Measurements from ENCODE around the gene APC. TPM values are rescaled to one million over a fixed set of nuclear protein-coding genes. Genes with fewer than 3 reads are reported as not detected.

Gene APC
- polyA plus RNA-seq, 4 donors = 30.3 to 33.5 (median 32.0) TPM

DNA sequence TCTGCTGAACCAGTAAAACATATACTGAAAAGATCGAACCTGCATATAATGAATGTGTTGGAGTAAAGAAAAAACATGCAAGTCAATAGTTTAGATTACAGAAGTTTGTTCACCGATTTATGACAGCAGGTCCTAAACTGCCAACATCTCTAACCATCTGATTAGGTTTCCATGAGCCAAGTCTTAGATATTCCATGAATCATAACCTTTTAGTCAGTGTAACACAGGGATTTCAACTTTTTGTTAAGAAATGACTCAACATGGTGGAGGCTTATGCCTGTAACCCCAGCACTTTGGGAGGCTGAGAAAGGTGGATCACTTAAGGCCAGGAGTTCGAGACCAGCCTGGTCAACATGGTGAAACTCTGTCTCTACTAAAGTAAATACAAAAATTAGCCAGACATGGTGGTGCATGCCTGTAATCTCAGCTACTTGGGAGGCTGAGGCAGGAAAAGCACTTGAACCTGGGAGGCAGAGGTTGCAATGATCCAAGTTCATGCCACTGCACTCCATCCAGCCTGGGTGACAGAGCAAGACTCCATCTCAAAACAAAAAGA lies 38.7 kb downstream of the APC start:
- no peak for DNase-seq (ENCODE audit: low read depth in 4 of 4, low spot score in 2 of 4)

GRCh38 chr5:112779531-112779930 lies 41.8 kb downstream of the APC start:
- DNase-seq (ENCODE audit: low read depth in 4 of 4, low spot score in 2 of 4) = no peak

DNA sequence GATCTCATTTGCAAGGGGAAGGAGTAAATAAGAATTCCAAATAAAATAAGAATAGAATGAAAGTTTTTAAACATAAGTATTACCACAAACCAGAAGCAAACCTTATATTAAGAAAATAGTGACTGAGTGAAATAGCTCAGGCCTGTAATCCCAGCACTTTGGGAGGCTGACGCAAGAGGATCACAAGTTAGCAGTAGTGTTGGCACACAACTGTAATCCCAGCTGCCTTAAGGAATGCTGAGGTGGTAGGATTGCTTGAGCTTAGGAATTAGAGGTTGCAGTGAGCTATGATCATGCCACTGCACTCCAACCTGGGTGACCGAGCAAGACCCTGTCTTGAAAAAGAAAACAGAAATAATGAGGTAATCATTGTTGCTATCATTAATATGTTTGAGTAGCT lies 47.0 kb downstream of the APC start:
- no peak for DNase-seq (ENCODE audit: low read depth in 4 of 4, low spot score in 2 of 4)

- DNase-seq (ENCODE audit: low read depth in 4 of 4, low spot score in 2 of 4) = no peak
Observed at GRCh38 chr5:112787261-112787660, 49.6 kb downstream of the APC start.

DNA sequence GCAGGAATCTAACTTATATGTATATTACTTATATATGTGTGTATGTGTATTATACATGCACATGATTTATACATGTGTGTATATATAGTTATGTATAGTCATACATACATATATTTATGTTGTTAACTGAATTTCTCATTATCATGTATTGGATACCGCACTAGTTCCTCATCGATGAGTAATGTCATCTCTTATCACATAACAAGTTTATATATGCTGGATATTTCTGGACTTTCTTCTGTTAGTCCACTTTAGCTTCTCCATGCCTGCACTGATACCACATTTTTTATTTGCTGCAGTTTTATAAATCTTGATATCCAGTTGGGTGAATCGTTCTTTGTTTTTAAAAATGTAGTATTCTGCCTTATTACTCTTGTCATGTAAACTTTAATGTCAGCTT lies 50.2 kb downstream of the APC start:
- no peak for DNase-seq (ENCODE audit: low read depth in 4 of 4, low spot score in 2 of 4)

- DNase-seq (ENCODE audit: low read depth in 4 of 4, low spot score in 2 of 4) = no peak
Observed at GRCh38 chr5:112793201-112793600, 55.5 kb downstream of the APC start.

DNA sequence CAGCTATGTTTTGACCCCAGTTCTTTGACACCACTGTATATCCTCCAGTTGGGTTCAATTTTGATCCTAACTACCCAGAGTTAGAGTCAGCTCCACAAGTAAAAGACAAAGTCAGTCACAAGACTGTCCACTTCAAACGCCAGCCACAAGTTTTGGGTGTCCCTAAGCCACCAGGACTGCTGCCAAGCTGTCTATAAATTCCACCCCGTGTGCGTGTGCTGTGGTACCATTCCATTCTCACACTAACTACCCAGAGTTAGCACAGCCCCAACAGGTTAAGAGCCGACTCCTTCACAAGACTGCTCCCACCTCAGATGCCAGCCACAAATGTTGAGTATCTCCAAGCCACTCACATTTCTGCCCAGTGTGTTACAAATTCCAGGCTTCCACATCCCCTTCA lies 56.7 kb downstream of the APC start:
- DNase-seq (ENCODE audit: low read depth in 4 of 4, low spot score in 2 of 4) = no peak

DNA sequence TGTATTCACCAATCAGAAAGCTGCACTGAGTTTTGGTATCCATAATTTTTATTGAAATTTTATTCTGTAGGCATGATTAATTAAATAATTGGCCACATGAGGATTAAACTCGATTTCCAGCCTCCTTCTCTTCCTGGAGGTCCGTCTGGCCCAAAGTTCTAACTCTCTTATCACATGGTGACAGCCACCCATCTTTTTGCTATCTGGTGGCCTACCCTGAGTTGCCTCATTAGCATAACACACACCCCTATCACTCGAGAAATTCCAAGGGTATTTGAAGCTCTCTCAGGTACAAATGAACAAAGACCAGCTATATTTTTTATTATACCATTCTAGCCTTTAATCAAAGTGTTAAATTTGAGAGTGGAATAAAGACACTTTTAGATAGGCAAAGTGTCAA lies 57.7 kb downstream of the APC start:
- no peak for DNase-seq (ENCODE audit: low read depth in 4 of 4, low spot score in 2 of 4)

- no peak for DNase-seq (ENCODE audit: low read depth in 4 of 4, low spot score in 2 of 4)
Observed at GRCh38 chr5:112795944-112796678, 58.4 kb downstream of the APC start.

GRCh38 chr5:112799661-112800060 lies 62.0 kb downstream of the APC start:
- no peak for DNase-seq (ENCODE audit: low read depth in 4 of 4, low spot score in 2 of 4)

- DNase-seq (ENCODE audit: low read depth in 4 of 4, low spot score in 2 of 4) = no peak
Observed at GRCh38 chr5:112800891-112801290, 63.2 kb downstream of the APC start.

GRCh38 chr5:112811023-112811422 lies 73.3 kb downstream of the APC start:
- no peak for DNase-seq (ENCODE audit: low read depth in 4 of 4, low spot score in 2 of 4)

- DNase-seq (ENCODE audit: low read depth in 4 of 4, low spot score in 2 of 4) = no peak
Observed at GRCh38 chr5:112812549-112812948, 74.9 kb downstream of the APC start.

- no peak for DNase-seq (ENCODE audit: low read depth in 4 of 4, low spot score in 2 of 4)
Observed at GRCh38 chr5:112820246-112820645, 82.6 kb downstream of the APC start.

- no peak for DNase-seq (ENCODE audit: low read depth in 4 of 4, low spot score in 2 of 4)
Observed at GRCh38 chr5:112822456-112822855, 84.8 kb downstream of the APC start.

GRCh38 chr5:112823181-112823580 lies 85.5 kb downstream of the APC start:
- no peak for DNase-seq (ENCODE audit: low read depth in 4 of 4, low spot score in 2 of 4)

- no peak for DNase-seq (ENCODE audit: low read depth in 4 of 4, low spot score in 2 of 4)
Observed at GRCh38 chr5:112823656-112824055, 86.0 kb downstream of the APC start.

DNA sequence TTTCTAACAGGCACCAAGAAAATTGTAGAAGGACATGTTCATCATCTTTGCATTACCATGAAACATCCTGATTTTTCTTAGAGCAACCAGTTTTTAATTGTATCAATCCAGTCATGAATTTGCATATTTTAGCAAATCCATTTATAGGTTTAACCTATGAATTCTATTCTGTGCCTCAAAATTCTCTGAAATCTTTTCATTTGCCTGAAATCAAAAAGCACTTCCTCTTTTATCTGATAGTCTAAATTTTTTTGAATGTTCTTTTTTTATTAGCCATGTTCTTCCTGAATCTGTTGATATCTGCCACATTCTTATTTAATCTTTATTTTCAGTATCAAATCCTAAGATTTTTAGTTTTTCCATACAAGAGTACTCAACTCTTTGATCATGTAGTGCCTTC lies 86.5 kb downstream of the APC start:
- no peak for DNase-seq (ENCODE audit: low read depth in 4 of 4, low spot score in 2 of 4)

DNA sequence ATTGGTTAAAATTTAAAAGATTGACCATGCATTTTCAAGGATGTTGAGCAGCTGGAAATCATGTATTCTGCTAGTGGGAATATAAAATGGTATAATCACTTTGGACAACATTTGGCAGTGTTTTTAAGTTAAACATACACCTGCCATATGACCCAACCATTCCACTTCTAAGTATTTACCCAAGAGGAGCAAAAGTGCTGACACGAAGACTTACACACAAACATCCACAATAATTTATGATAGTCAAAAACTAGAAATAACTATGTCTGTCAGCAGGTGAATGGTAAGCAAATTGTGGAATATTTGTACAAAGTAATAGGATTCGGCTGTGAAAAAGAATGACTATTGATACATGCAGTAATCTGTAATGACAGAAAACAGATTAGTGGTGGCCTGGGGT lies 92.7 kb downstream of the APC start:
- no peak for DNase-seq (ENCODE audit: low read depth in 4 of 4, low spot score in 2 of 4)

DNA sequence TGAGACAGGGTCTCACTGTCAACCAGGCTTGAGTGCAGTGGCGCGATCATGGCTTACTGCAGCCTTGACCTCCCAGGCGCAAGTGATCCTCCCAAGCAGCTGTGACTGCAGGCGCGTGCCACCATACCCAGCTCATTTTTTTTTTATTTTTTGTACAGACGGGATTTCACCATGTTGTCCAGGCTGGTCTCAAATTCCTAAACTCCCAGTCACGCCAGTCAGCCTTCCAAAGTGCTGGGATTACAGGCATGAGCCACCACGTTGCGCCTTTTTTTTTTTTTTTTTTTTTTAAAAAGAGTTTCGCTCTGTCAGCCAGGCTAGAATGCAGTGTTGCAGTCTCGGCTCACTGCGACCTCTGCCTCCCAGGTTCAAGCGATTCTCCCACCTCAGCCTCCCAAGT lies 96.3 kb downstream of the APC start:
- no peak for DNase-seq (ENCODE audit: low read depth in 4 of 4, low spot score in 2 of 4)

- no peak for DNase-seq (ENCODE audit: low read depth in 4 of 4, low spot score in 2 of 4)
Observed at GRCh38 chr5:112844489-112844888, 106.8 kb downstream of the APC start.

DNA sequence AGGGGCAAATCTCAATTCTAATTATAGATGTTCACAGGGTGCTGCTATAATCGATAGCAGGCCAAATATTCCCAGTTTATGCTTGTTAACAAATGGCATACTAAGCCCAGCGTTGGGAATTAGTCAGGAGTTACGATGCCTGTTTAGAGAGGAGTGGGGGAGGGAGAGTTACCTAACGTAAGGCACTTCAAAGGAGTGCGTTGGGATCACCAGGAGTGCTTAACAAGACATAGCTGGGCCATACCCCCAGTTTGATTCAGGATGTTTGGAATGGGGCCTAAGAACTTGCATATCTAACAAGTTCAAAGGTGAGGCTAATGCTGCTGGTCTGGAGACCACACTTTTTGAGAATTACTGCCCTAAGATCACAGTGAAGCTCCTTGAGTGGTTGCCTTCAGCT lies 108.9 kb downstream of the APC start:
- DNase-seq (ENCODE audit: low read depth in 4 of 4, low spot score in 2 of 4) = no peak

DNA sequence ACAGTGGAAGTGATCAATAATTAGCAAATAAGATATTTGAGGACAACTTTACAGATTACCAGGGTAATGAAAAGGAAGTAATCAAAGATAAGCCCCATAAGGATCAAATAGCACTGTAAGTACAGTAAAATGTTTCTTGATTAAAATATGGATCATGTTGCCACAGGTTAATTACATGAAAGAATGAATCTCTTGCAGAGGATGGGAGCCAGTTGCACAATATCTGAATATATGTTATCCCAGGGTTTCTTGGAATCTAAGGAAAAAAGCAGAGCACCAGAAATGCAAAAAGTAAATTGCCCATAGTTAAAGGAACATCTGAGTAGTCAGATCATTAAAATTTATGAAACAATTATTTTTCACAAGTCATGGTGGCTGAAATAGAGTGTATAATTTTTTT lies 109.6 kb downstream of the APC start:
- DNase-seq (ENCODE audit: low read depth in 4 of 4, low spot score in 2 of 4) = no peak
